Measurements from ENCODE around the gene G0S2. TPM values are rescaled to one million over a fixed set of nuclear protein-coding genes. Genes with fewer than 3 reads are reported as not detected.

The G0S2 gene
- total and polyA plus RNA-seq, 10 of the 15 experiments (the other 5 are each of a cell fraction or from before 2014, with no cell fraction given) = 0.07 to 0.51 (median 0.23) TPM

DNA sequence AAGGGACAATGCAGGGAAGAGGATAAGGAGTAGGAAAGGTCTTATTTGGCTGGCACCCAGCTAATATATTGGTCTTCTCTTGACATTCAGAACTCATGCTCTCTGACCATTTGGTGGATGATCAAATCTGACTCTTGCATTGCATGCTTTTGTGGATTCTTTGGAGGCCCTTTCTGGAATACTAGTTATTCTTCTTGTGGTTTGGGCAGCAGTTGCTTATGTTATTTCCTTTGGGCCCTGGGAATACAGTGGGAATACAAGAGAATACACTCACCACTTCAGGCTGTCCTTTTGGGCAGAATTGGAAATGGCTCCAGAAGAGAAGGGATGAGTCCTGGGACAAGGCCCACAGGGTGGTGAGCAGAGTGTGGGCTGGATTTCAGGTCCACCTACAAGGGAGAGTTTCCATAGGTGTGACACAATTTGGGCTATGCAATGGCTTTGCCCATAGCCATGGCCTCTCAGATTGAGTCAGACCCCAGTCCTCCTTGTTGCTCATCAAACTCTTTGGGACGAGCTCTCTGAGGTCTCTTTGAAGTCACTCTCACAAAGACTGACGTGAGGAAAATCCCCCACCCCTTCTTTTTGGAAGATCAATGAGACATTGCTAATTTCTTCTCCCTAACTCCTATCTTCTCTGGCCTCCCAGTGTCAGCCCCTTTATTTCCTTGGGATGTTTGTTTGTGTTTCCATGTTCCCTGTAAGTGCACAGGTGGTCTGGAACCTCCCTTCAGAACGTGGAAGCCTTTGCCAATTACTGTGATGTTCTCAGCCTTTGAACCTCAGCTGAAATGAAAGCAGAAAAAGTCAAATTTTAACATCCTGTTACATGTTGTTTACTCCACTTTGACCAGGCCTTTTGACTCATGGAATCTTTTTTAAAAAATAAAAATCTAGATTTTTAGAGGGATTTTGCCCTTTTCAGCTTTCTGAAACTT lies 48.8 kb downstream of the G0S2 start (continued):
- TF ChIP-seq ETV6 (conservative IDR thresholded peaks at IDR 0.05 in 1 of 2, IDR thresholded peaks at IDR 0.05 in 1 of 2; ENCODE audit: borderline replicate concordance in 1 of 2, low read depth in 1 of 2) = no peak
- no peak for TF ChIP-seq HDAC6 (IDR thresholded peaks at IDR 0.05; ENCODE audit: unreplicated experiment)
- no peak for TF ChIP-seq CBFB (IDR thresholded peaks at IDR 0.05; ENCODE audit: low read depth)
- TF ChIP-seq SMAD1 (IDR thresholded peaks at IDR 0.05; ENCODE audit: low read depth, partially characterized antibody) = no peak
- no peak for TF ChIP-seq GATAD2B (conservative IDR thresholded peaks at IDR 0.05; ENCODE audit: low read depth)
- TF ChIP-seq KLF5 (IDR thresholded peaks at IDR 0.05; ENCODE audit: partially characterized antibody) = no peak
- TF ChIP-seq, protein P1, sequence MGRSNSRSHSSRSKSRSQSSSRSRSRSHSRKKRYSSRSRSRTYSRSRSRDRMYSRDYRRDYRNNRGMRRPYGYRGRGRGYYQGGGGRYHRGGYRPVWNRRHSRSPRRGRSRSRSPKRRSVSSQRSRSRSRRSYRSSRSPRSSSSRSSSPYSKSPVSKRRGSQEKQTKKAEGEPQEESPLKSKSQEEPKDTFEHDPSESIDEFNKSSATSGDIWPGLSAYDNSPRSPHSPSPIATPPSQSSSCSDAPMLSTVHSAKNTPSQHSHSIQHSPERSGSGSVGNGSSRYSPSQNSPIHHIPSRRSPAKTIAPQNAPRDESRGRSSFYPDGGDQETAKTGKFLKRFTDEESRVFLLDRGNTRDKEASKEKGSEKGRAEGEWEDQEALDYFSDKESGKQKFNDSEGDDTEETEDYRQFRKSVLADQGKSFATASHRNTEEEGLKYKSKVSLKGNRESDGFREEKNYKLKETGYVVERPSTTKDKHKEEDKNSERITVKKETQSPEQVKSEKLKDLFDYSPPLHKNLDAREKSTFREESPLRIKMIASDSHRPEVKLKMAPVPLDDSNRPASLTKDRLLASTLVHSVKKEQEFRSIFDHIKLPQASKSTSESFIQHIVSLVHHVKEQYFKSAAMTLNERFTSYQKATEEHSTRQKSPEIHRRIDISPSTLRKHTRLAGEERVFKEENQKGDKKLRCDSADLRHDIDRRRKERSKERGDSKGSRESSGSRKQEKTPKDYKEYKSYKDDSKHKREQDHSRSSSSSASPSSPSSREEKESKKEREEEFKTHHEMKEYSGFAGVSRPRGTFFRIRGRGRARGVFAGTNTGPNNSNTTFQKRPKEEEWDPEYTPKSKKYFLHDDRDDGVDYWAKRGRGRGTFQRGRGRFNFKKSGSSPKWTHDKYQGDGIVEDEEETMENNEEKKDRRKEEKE (IDR thresholded peaks at IDR 0.05) = no peak
- no peak for TF ChIP-seq TCF12 (IDR thresholded peaks at IDR 0.05; ENCODE audit: low read depth, low read length)
- no peak for TF ChIP-seq JUND (IDR thresholded peaks at IDR 0.05; ENCODE audit: low read depth, low read length)
- TF ChIP-seq PAX5 (IDR thresholded peaks at IDR 0.05; ENCODE audit: borderline replicate concordance, low read depth, low read length) = no peak
- TF ChIP-seq ATF7 (IDR thresholded peaks at IDR 0.05; ENCODE audit: low read depth) = peak; percentile 43; the same call in 1 of the 2 replicates
- TF ChIP-seq FOXM1 (IDR thresholded peaks at IDR 0.05; ENCODE audit: low read depth, low read length) = no peak
- no peak for TF ChIP-seq SREBF1 (IDR thresholded peaks at IDR 0.05; ENCODE audit: low read length)
- TF ChIP-seq SMARCA5 (IDR thresholded peaks at IDR 0.05) = no peak
- TF ChIP-seq, protein P2, sequence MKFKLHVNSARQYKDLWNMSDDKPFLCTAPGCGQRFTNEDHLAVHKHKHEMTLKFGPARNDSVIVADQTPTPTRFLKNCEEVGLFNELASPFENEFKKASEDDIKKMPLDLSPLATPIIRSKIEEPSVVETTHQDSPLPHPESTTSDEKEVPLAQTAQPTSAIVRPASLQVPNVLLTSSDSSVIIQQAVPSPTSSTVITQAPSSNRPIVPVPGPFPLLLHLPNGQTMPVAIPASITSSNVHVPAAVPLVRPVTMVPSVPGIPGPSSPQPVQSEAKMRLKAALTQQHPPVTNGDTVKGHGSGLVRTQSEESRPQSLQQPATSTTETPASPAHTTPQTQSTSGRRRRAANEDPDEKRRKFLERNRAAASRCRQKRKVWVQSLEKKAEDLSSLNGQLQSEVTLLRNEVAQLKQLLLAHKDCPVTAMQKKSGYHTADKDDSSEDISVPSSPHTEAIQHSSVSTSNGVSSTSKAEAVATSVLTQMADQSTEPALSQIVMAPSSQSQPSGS (IDR thresholded peaks at IDR 0.05; ENCODE audit: low read length) = peak; percentile 47; the same call in 1 of the 2 replicates
- TF ChIP-seq POLR2A (IDR thresholded peaks at IDR 0.05; ENCODE audit: low read depth, low read length) = no peak
- no peak for TF ChIP-seq MTA2 (IDR thresholded peaks at IDR 0.05; ENCODE audit: low read depth)
- TF ChIP-seq, protein P3, sequence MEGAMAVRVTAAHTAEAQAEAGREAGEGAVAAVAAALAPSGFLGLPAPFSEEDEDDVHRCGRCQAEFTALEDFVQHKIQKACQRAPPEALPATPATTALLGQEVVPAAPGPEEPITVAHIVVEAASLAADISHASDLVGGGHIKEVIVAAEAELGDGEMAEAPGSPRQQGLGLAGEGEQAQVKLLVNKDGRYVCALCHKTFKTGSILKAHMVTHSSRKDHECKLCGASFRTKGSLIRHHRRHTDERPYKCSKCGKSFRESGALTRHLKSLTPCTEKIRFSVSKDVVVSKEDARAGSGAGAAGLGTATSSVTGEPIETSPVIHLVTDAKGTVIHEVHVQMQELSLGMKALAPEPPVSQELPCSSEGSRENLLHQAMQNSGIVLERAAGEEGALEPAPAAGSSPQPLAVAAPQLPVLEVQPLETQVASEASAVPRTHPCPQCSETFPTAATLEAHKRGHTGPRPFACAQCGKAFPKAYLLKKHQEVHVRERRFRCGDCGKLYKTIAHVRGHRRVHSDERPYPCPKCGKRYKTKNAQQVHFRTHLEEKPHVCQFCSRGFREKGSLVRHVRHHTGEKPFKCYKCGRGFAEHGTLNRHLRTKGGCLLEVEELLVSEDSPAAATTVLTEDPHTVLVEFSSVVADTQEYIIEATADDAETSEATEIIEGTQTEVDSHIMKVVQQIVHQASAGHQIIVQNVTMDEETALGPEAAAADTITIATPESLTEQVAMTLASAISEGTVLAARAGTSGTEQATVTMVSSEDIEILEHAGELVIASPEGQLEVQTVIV (IDR thresholded peaks at IDR 0.05; ENCODE audit: borderline replicate concordance, partially characterized antibody) = no peak
- no peak for TF ChIP-seq ASH2L (IDR thresholded peaks at IDR 0.05; ENCODE audit: borderline replicate concordance, low read depth)
- TF ChIP-seq CHD1 (IDR thresholded peaks at IDR 0.05; ENCODE audit: low read depth, low read length) = no peak
- TF ChIP-seq NFIC (IDR thresholded peaks at IDR 0.05; ENCODE audit: low read depth, low read length) = peak; percentile 68
- TF ChIP-seq NR2C2 (IDR thresholded peaks at IDR 0.05; ENCODE audit: borderline replicate concordance, control insufficient read depth, insufficient read length, low read depth) = no peak
- TF ChIP-seq NFYB (IDR thresholded peaks at IDR 0.05; ENCODE audit: insufficient read depth, low read depth, low read length) = no peak

Measured in GM12878 (cell line).